Suprapubic skin (tissue), 3 donors: ENCODE results near the gene CBFA2T2.

Experiments
- EP300 ChIP-seq: sonication (generic); formaldehyde crosslinking; IDR thresholded peaks from one replicate; pipeline ENCODE4 v1.6.1; 2017; ENCODE audit warnings: antibody characterized with exemption
- POLR2A ChIP-seq, 2 donors: fragments of 450-650 bp; IDR thresholded peaks; one replicate each; pipeline ENCODE4 v1.6.1; 2017; ENCODE audit warnings: antibody characterized with exemption in 2 of 2, mild to moderate bottlenecking in 2 of 2, moderate library complexity in 2 of 2
- TF ChIP-seq, protein P1 (sequence below), 2 donors: fragments of 200-600 bp in 1 of 2; fragments of 450-650 bp in 1 of 2; sonication (generic) in 1 of 2; IDR thresholded peaks; one replicate each; pipeline ENCODE4 v1.5.1; 2016 to 2019; ENCODE audit warnings: antibody characterized with exemption in 2 of 2, mild to moderate bottlenecking in 1 of 2, moderate library complexity in 1 of 2

DNA sequence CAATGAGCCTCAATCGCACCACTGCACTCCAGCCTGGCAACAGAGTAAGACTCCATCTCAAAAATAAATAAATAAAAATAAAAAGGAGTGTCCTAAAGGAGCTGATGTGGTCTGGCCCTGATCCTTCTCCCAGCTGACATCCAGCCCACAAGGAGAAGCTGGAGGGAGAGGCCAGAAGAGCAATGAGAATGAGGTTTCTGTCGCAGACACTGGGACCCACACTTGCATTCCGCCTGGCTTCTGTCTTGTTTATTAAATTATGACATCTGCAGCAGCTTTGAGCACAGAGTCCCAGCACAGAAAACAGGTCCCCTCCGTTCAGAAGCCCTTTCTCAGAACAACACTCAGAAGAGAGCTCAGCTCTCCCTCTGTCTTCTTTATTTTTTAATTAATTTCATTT is 206.6 kb downstream of the CBFA2T2 start:
- no peak for TF ChIP-seq POLR2A (IDR thresholded peaks at IDR 0.05)
- TF ChIP-seq, protein P1, sequence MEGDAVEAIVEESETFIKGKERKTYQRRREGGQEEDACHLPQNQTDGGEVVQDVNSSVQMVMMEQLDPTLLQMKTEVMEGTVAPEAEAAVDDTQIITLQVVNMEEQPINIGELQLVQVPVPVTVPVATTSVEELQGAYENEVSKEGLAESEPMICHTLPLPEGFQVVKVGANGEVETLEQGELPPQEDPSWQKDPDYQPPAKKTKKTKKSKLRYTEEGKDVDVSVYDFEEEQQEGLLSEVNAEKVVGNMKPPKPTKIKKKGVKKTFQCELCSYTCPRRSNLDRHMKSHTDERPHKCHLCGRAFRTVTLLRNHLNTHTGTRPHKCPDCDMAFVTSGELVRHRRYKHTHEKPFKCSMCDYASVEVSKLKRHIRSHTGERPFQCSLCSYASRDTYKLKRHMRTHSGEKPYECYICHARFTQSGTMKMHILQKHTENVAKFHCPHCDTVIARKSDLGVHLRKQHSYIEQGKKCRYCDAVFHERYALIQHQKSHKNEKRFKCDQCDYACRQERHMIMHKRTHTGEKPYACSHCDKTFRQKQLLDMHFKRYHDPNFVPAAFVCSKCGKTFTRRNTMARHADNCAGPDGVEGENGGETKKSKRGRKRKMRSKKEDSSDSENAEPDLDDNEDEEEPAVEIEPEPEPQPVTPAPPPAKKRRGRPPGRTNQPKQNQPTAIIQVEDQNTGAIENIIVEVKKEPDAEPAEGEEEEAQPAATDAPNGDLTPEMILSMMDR (IDR thresholded peaks at IDR 0.05) = no peak
- TF ChIP-seq EP300 = no peak
